HepG2 (cell line): ENCODE results near the gene PPIG. TPM values are rescaled to one million over a fixed set of nuclear protein-coding genes. Genes with fewer than 3 reads are reported as not detected.

Experiments
- AGO1 ChIP-seq: fragments of 200-400 bp; formaldehyde crosslinking; IDR thresholded peaks from 2 replicates; pipeline ENCODE4 v1.6.1; 2017; ENCODE audit warnings: mild to moderate bottlenecking, low read depth, low read length, moderate library complexity; ENCODE audit not compliant: poor library complexity, severe bottlenecking
- FOXA1 ChIP-seq, 2 experiments: fragments of 450-650 bp in 1 of 2; sonication (generic) in 1 of 2; formaldehyde crosslinking in 1 of 2; IDR thresholded peaks; 2 replicates each; pipeline versions ENCODE4 v1.4.0 to v1.6.1; 2016 to 2020; ENCODE audit warnings: missing genetic modification reagents in 1 of 2
- IRF2 ChIP-seq: IDR thresholded peaks from 2 replicates; pipeline ENCODE4 v1.6.1; 2018; ENCODE audit warnings: missing genetic modification reagents, missing compliant biosample characterization
- MLX ChIP-seq: IDR thresholded peaks from 2 replicates; pipeline ENCODE4 v1.6.1; 2016
- NCOA1 ChIP-seq: sonication (generic); formaldehyde crosslinking; IDR thresholded peaks from 2 replicates; pipeline ENCODE4 v1.9.0; 2021; ENCODE audit warnings: missing genetic modification reagents
- SAFB2 ChIP-seq: sonication (generic); formaldehyde crosslinking; IDR thresholded peaks from 2 replicates; pipeline ENCODE4 v1.5.1; 2020; ENCODE audit warnings: missing genetic modification reagents, low read depth, mild to moderate bottlenecking, borderline replicate concordance
- STAT6 ChIP-seq: sonication (generic); formaldehyde crosslinking; IDR thresholded peaks from 2 replicates; pipeline ENCODE4 v1.4.0; 2020; ENCODE audit warnings: missing genetic modification reagents, mild to moderate bottlenecking, borderline replicate concordance
- ZNF607 ChIP-seq: sonication (generic); formaldehyde crosslinking; IDR thresholded peaks from 2 replicates; pipeline ENCODE4 v1.5.1; 2020; ENCODE audit warnings: missing genetic modification reagents, mild to moderate bottlenecking, borderline replicate concordance
- ZNF672 ChIP-seq: sonication (generic); formaldehyde crosslinking; IDR thresholded peaks from 2 replicates; pipeline ENCODE4 v1.8.1; 2022; ENCODE audit warnings: missing genetic modification reagents
- ZNF784 ChIP-seq: sonication (generic); formaldehyde crosslinking; IDR thresholded peaks from 2 replicates; pipeline ENCODE4 v1.5.1; 2020; ENCODE audit warnings: missing genetic modification reagents, mild to moderate bottlenecking, borderline replicate concordance
- ZSCAN21 ChIP-seq: sonication (generic); formaldehyde crosslinking; IDR thresholded peaks from 2 replicates; pipeline ENCODE4 v1.8.0; 2022; ENCODE audit warnings: mild to moderate bottlenecking, missing genetic modification reagents, moderate library complexity, borderline replicate concordance
- polyA plus RNA-seq, 8 experiments: library from polyadenylated mRNA; depleted of rRNA in 3 of 8; stranded (reverse) in 7 of 8; unstranded in 1 of 8; fragments of >200 nt; fragmentation: Illumina TruSeq in 4 of 8; extraction: Trizol in 4 of 8; gene quantifications; 2 replicates each; pipeline versions ENCODE4 v1.2.1 to v1.2.3, GENCODE V29; 2011 to 2016; ENCODE audit warnings: low read depth in 4 of 8, missing spikeins in 1 of 8, mixed read lengths in 1 of 8; ENCODE audit not compliant: insufficient read depth in 1 of 8
- total RNA-seq, 5 experiments: library from RNA; depleted of rRNA; stranded (reverse); fragments of >200 nt; fragmentation: Illumina TruSeq; extraction: Trizol; gene quantifications; 2 replicates each; pipeline ENCODE4 v1.2.3, GENCODE V29; 2016; ENCODE audit warnings: low read depth in 1 of 5
- TF ChIP-seq, protein P1 (sequence below), 2 experiments: fragments of 450-650 bp in 1 of 2; sonication (generic) in 1 of 2; formaldehyde crosslinking in 1 of 2; IDR thresholded peaks; 2 replicates each; pipeline versions ENCODE4 v1.6.1 to v1.8.0; 2016 to 2022; ENCODE audit warnings: antibody characterized with exemption in 1 of 2, mild to moderate bottlenecking in 1 of 2, missing genetic modification reagents in 1 of 2

PPIG gene
- total and polyA plus RNA-seq, 2 of the 13 experiments (the other 11 are each of a cell fraction or from before 2014, with no cell fraction given), result 31.3 to 81.0 TPM

DNA sequence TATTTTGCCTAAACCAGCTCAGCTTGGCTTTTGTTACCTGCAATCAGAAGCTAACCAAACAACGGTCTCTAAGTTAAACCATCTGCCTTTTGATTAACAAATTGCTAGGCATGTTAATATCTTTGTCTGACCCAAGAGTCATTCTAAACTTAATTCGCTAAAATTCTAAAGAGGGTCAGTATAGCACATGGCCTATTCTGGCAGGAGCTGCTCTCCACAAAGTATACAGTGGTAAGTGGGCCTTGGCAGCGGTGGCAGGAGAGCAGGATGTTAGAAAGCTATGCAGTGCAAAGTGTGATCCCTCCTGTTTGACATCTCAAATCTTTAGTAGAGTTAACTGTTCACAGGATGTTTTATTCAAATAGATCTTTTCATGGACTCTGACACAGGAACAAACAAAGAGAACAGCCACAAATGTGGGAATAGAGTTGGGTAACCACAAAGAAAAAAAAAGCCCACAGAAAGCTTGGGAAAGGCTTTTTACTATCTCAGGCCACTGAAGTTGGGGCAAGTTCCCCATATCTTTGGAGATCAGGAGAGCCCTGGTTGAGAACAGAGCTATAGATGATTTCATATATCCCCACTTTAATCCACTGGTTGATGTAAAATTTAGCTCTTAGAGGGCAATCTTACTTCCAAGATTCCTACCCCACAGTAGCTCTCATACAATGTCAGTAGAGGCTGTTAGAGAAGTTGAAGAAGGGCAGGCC lies 99.4 kb downstream of the PPIG start (continued):
- TF ChIP-seq, protein P1, sequence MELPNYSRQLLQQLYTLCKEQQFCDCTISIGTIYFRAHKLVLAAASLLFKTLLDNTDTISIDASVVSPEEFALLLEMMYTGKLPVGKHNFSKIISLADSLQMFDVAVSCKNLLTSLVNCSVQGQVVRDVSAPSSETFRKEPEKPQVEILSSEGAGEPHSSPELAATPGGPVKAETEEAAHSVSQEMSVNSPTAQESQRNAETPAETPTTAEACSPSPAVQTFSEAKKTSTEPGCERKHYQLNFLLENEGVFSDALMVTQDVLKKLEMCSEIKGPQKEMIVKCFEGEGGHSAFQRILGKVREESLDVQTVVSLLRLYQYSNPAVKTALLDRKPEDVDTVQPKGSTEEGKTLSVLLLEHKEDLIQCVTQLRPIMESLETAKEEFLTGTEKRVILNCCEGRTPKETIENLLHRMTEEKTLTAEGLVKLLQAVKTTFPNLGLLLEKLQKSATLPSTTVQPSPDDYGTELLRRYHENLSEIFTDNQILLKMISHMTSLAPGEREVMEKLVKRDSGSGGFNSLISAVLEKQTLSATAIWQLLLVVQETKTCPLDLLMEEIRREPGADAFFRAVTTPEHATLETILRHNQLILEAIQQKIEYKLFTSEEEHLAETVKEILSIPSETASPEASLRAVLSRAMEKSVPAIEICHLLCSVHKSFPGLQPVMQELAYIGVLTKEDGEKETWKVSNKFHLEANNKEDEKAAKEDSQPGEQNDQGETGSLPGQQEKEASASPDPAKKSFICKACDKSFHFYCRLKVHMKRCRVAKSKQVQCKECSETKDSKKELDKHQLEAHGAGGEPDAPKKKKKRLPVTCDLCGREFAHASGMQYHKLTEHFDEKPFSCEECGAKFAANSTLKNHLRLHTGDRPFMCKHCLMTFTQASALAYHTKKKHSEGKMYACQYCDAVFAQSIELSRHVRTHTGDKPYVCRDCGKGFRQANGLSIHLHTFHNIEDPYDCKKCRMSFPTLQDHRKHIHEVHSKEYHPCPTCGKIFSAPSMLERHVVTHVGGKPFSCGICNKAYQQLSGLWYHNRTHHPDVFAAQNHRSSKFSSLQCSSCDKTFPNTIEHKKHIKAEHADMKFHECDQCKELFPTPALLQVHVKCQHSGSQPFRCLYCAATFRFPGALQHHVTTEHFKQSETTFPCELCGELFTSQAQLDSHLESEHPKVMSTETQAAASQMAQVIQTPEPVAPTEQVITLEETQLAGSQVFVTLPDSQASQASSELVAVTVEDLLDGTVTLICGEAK (IDR thresholded peaks at IDR 0.05), result no peak
- TF ChIP-seq, protein P1 (CRISPR knock-in tag; IDR thresholded peaks at IDR 0.05), result no peak; the same call in 1 of the 2 replicates
- TF ChIP-seq SAFB2 (CRISPR knock-in tag) (no peak), ZSCAN21 (CRISPR knock-in tag) (no peak), AGO1 (no peak), ZNF607 (CRISPR knock-in tag) (no peak), STAT6 (CRISPR knock-in tag) (peak; percentile 60), IRF2 (CRISPR knock-in tag) (peak; percentile 82), FOXA1 (IDR thresholded peaks at IDR 0.05) (no peak), FOXA1 (CRISPR knock-in tag; IDR thresholded peaks at IDR 0.05) (peak; percentile 81), NCOA1 (CRISPR knock-in tag) (no peak), ZNF784 (no peak), MLX (CRISPR knock-in tag) (peak; percentile 74), ZNF672 (CRISPR knock-in tag) (no peak)
